CD8-positive, alpha-beta memory T cell (primary cell): Measurements from ENCODE around the gene CADPS. TPM values are rescaled to one million over a fixed set of nuclear protein-coding genes. Genes with fewer than 3 reads are reported as not detected.

Source experiments
- CTCF ChIA-PET: fragments of 350-600 bp; sonication (Branson Sonifier 250); formaldehyde crosslinking; loops from one replicate; lab custom pipeline; 2021; ENCODE audit warnings: antibody characterized with exemption; lab: Charles Lee
- POLR2A ChIA-PET: fragments of 350-600 bp; sonication (Branson Sonifier 250); formaldehyde crosslinking; loops from one replicate; lab custom pipeline; 2021; ENCODE audit warnings: antibody characterized with exemption; lab: Charles Lee
- DNase-seq, 5 donors: peaks; one replicate each; pipeline versions ENCODE4 v3.0.0 to v3.0.0-alpha.2; 2020 to 2022; ENCODE audit warnings: mixed read lengths in 1 of 5
- H3K27ac ChIP-seq: one replicate; pipeline ENCODE4 v1.7.0; 2013; ENCODE audit warnings: low read depth, mild to moderate bottlenecking, low read length, moderate library complexity
- H3K27me3 ChIP-seq: 2 replicates; pipeline ENCODE4 v1.7.0; 2013; ENCODE audit warnings: low read length, mild to moderate bottlenecking; ENCODE audit not compliant: insufficient read depth, poor library complexity, severe bottlenecking
- H3K36me3 ChIP-seq: 2 replicates; pipeline ENCODE4 v1.7.0; 2013; ENCODE audit warnings: mild to moderate bottlenecking, low read length, moderate library complexity; ENCODE audit not compliant: insufficient read depth
- H3K4me1 ChIP-seq: 2 replicates; pipeline ENCODE4 v1.7.0; 2013; ENCODE audit warnings: mild to moderate bottlenecking, low read length, moderate library complexity; ENCODE audit not compliant: insufficient read depth
- H3K4me3 ChIP-seq: 2 replicates; pipeline ENCODE4 v1.7.0; 2013; ENCODE audit warnings: mild to moderate bottlenecking, low read length
- H3K9me3 ChIP-seq: 2 replicates; pipeline ENCODE4 v1.7.0; 2013; ENCODE audit warnings: mild to moderate bottlenecking, low read length
- H3K27ac Mint-ChIP-seq, 8 donors: one replicate each; pipeline ENCODE4 v1.8.0; 2020 to 2021; ENCODE audit warnings: mixed read lengths in 8 of 8, mild to moderate bottlenecking in 6 of 8, inconsistent platforms in 3 of 8, moderate library complexity in 3 of 8
- H3K27me3 Mint-ChIP-seq, 2 donors: one replicate each; pipeline ENCODE4 v1.8.0; 2020 to 2021; ENCODE audit warnings: mixed read lengths in 2 of 2, mild to moderate bottlenecking in 1 of 2, moderate library complexity in 1 of 2
- H3K36me3 Mint-ChIP-seq, 3 donors: one replicate each; pipeline ENCODE4 v1.8.0; 2020 to 2021; ENCODE audit warnings: mixed read lengths in 3 of 3, inconsistent platforms in 1 of 3, mild to moderate bottlenecking in 1 of 3
- H3K4me1 Mint-ChIP-seq, 3 donors: one replicate each; pipeline ENCODE4 v1.8.0; 2020 to 2021; ENCODE audit warnings: mixed read lengths in 3 of 3, inconsistent platforms in 1 of 3, mild to moderate bottlenecking in 1 of 3
- H3K4me3 Mint-ChIP-seq, 7 donors: one replicate each; pipeline ENCODE4 v1.8.0; 2020 to 2021; ENCODE audit warnings: mixed read lengths in 7 of 7, mild to moderate bottlenecking in 6 of 7, moderate library complexity in 4 of 7, inconsistent platforms in 2 of 7
- H3K9me3 Mint-ChIP-seq, 5 donors: one replicate each; pipeline ENCODE4 v1.8.0; 2020 to 2022; ENCODE audit warnings: mixed read lengths in 5 of 5, mild to moderate bottlenecking in 3 of 5, moderate library complexity in 2 of 5, inconsistent platforms in 1 of 5
- polyA plus RNA-seq: library from polyadenylated mRNA; unstranded; fragments of 300-500 nt; fragmentation: Illumina TruSeq; gene quantifications from one replicate; pipeline ENCODE4 v1.2.3, GENCODE V29; 2021
- total RNA-seq, 2 experiments: library from RNA; stranded (reverse); gene quantifications; one replicate each; pipeline ENCODE4 v1.2.3, GENCODE V29; 2021

The CADPS gene
- total and polyA plus RNA-seq, 3 experiments from 2014 or later = not detected

DNA sequence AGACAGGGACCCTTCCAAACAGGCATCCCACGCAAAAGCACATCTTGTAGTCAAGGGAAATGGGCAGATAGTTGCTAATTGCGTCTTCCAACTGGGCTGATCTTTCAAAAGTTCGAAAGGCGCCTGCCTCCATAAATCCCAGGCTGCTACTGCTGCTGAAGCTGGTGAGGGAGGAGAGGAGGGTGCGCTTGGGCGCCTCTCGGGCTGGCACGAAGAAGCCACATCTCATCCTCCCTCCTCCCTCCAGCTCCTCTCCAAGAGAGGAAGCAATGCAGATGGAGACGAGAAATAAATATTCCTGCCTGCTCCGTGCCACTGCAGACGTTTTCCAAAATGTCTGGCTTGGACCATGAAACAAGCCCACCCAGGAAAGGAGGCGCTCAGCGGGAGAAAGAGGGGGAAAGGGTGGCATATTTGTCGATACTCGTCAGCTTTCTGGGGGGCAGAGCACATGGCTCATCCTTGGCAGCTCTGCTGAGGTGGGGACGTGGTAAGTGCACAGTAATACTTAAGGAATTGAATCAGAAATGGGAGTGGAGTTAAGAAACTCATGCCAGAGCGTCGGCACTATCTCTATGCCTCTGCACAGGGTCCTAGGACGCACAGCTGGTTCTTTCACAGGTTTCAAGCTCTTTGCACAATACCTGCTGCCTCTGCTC is 413.0 kb downstream of the CADPS start:
- H3K4me3 ChIP-seq = no peak overlapping the region
- no peak overlapping the region for H3K27ac Mint-ChIP-seq

DNA sequence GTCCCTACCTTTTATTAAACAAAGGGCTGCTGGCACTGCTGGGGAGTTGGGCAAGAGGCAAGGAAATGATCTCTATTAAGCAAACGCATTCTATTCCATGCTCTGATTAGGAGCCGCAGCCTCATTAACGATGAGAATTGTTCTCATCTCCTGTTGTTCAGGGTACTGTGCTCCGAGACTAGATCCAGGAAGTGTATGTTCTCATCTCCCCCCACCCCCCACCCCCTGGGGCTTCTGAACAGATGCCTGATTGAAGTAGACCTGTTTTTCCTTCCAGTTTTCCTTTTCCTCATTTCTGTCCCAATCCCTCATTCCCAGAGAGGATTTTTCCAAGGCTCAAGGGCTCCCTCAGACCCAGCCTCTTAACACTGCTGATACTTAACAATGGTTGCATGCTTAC is 420.3 kb downstream of the CADPS start:
- no peak overlapping the region for H3K4me3 ChIP-seq
- DNase-seq = no peak
- H3K36me3 ChIP-seq = no peaks in the 10 kb centered on the region
- no peak overlapping the region for H3K4me3 Mint-ChIP-seq
- H3K4me1 ChIP-seq = no peaks in the 10 kb centered on the region
- no peaks in the 10 kb centered on the region for H3K36me3 Mint-ChIP-seq
- H3K27me3 ChIP-seq = no peaks in the 10 kb centered on the region
- POLR2A ChIA-PET = no interaction called here
- peaks cover 0 to 2% of the 10 kb centered on the region in 2 donors for H3K27me3 Mint-ChIP-seq
- H3K27ac ChIP-seq = no peak overlapping the region
- H3K9me3 ChIP-seq = no peaks in the 10 kb centered on the region
- CTCF ChIA-PET = no interaction called here
- peaks cover 4 to 13% (median 4%) of the 10 kb centered on the region in 3 donors for H3K4me1 Mint-ChIP-seq
- H3K27ac Mint-ChIP-seq = no peak overlapping the region
- H3K9me3 Mint-ChIP-seq = no peaks in the 10 kb centered on the region

More for the DNA sequence above, 413.0 kb downstream of the CADPS start:
- Mint-ChIP-seq H3K9me3 (peaks cover 0 to 3% (median 0%) of the 10 kb centered on the region in 5 donors), H3K36me3 (no peaks in the 10 kb centered on the region), H3K27me3 (peaks cover 0 to 9% of the 10 kb centered on the region in 2 donors), H3K4me1 (no peaks in the 10 kb centered on the region), H3K4me3 (no peak overlapping the region)
- Histone ChIP-seq H3K27me3 (no peaks in the 10 kb centered on the region), H3K27ac (no peak overlapping the region), H3K36me3 (no peaks in the 10 kb centered on the region), H3K4me1 (no peaks in the 10 kb centered on the region), H3K9me3 (no peaks in the 10 kb centered on the region)
- DNase-seq = no peak
- ChIA-PET POLR2A (no interaction called here), CTCF (no interaction called here)

DNA sequence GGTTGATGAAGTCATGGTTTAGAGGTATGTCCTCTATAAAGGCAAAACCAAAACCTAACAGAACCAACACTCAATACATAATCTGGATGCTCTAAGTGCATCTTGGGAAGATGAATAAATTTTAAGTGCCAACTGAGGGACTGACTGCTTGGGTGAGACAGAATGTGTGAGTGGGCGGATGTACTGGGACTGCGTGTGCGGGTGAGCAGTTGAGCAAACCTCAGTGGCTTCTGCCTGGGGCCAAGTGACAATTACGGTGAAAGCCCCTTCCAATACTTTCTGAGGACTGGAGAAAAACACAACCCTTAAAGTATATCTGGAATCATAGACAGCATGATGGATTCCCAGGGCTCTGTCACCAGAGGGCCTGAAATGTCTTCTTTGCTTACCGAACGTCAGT is 421.8 kb downstream of the CADPS start:
- H3K27me3 Mint-ChIP-seq = peaks cover 0 to 2% of the 10 kb centered on the region in 2 donors
- Histone ChIP-seq H3K9me3 (no peaks in the 10 kb centered on the region), H3K27me3 (no peaks in the 10 kb centered on the region), H3K4me1 (no peaks in the 10 kb centered on the region), H3K36me3 (no peaks in the 10 kb centered on the region), H3K4me3 (no peak overlapping the region), H3K27ac (no peak overlapping the region)
- DNase-seq = no peak
- H3K27ac Mint-ChIP-seq = no peak overlapping the region
- H3K36me3 Mint-ChIP-seq = no peaks in the 10 kb centered on the region
- H3K9me3 Mint-ChIP-seq = no peaks in the 10 kb centered on the region
- ChIA-PET CTCF (no interaction called here), POLR2A (no interaction called here)
- no peak overlapping the region for H3K4me3 Mint-ChIP-seq
- peaks cover 4 to 13% (median 6%) of the 10 kb centered on the region in 3 donors for H3K4me1 Mint-ChIP-seq

DNA sequence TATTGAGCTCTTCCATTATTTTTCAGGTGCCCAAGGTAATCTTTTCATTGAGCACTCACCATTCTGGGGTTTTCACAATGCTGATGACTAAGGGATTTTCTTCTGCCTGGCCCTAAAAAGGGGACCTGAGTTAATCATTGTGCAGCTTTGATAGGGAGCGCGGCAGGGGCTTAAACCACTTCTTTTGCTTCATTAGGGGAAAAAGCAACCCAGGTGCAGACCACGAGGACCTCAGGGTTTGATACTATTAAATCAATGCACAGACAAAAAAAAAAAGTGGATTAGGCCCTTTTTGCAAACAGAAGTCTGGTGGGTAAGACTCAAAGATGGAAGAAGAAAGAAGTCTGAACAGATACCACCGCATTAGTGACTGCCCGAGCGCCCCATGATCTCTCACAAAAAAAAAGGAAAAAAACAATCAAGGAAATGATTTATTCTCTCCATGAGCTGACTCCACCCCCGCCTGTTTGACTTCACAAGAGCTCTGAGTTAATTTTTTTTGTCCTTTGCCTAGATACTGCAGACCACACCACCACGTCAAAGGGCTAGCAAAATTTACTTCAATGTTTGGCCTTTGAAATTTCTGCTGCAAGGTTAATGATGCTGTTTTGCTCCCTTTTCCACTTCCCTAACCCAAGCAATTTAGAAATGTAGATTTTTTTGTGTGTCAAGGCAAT is 423.9 kb downstream of the CADPS start:
- no peak overlapping the region for H3K27ac ChIP-seq
- no peaks in the 10 kb centered on the region for H3K9me3 ChIP-seq
- Mint-ChIP-seq H3K9me3 (no peaks in the 10 kb centered on the region), H3K27me3 (peaks cover 0 to 2% of the 10 kb centered on the region in 2 donors), H3K27ac (no peak overlapping the region), H3K36me3 (no peaks in the 10 kb centered on the region), H3K4me1 (peaks cover 6 to 24% (median 17%) of the 10 kb centered on the region in 3 donors), H3K4me3 (no peak overlapping the region)
- POLR2A ChIA-PET = no interaction called here
- CTCF ChIA-PET = no interaction called here
- peaks cover 8% of the 10 kb centered on the region for H3K4me1 ChIP-seq
- H3K36me3 ChIP-seq = no peaks in the 10 kb centered on the region
- H3K27me3 ChIP-seq = no peaks in the 10 kb centered on the region
- no peak overlapping the region for H3K4me3 ChIP-seq
- peak in 1 of 5 donors; percentile 29 for DNase-seq

DNA sequence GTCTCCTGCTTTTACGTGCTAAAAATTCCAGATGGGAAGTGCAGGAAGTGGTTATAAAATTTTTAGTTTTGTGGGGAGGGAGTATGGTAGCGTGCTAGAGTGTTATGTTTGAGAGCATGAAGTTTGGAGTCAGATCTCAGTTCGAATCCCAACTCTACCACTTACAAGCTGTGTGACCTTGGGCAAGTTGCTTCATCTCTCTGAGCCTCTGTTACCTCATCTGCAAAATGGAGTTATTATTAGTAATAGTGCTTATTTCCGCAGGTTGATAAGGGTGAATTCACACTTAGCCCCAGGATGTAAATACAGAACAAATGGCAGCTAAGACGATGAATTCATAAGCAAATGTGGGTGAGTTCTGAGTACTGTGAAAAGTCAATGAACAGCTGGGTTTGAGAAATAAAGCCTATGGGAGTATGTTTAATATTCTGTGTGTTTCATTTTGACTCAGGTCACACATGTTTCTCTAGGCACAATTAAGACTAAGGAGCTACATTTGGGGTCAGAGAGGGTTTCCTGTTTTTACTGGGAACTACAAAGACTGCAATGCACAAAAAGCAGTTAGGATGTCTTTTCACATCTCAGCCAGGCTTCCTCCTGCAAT is 428.8 kb downstream of the CADPS start:
- Histone ChIP-seq H3K36me3 (no peaks in the 10 kb centered on the region), H3K4me3 (no peak overlapping the region), H3K27me3 (no peaks in the 10 kb centered on the region), H3K27ac (no peak overlapping the region), H3K9me3 (no peaks in the 10 kb centered on the region), H3K4me1 (peaks cover 16% of the 10 kb centered on the region)
- Mint-ChIP-seq H3K4me3 (peak overlapping the region in 6 of 7 donors; percentile 2 to 71 (median 36)), H3K36me3 (no peaks in the 10 kb centered on the region), H3K9me3 (peaks cover 0 to 6% (median 0%) of the 10 kb centered on the region in 5 donors), H3K27me3 (no peaks in the 10 kb centered on the region), H3K27ac (peak overlapping the region in 2 of 8 donors; percentile 2 to 41), H3K4me1 (peaks cover 15 to 33% (median 26%) of the 10 kb centered on the region in 3 donors)
- ChIA-PET CTCF (no interaction called here), POLR2A (no interaction called here)
- DNase-seq = no peak

DNA sequence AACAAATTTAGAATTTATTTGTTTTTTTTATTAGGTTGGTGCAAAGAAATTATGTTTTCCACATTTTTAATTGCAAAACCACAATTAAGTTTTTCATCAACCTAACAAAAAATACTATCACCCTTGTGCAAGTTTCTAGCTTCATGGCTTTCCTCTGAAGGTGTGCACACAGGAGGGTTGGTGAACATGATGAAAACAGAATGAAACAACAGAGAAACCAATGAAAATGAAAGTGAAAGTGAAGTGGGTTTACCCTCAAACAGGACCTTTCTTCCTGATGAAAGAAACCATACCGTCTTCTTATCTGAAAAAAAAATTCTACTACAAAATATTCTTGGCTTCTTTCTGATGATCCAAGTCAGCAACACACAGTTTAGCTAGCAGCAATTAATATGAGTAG is 429.9 kb downstream of the CADPS start:
- H3K27ac Mint-ChIP-seq = peak overlapping the region in 3 of 8 donors; percentile 42 to 75 (median 50)
- ChIA-PET POLR2A (no interaction called here), CTCF (no interaction called here)
- H3K4me3 Mint-ChIP-seq = peak overlapping the region in 6 of 7 donors; percentile 23 to 71 (median 58)
- peaks cover 0 to 6% (median 0%) of the 10 kb centered on the region in 5 donors for H3K9me3 Mint-ChIP-seq
- Histone ChIP-seq H3K4me3 (peak overlapping the region; percentile 17), H3K27me3 (no peaks in the 10 kb centered on the region), H3K27ac (no peak overlapping the region), H3K36me3 (no peaks in the 10 kb centered on the region), H3K4me1 (peaks cover 16% of the 10 kb centered on the region), H3K9me3 (no peaks in the 10 kb centered on the region)
- peaks cover 0 to 1% of the 10 kb centered on the region in 2 donors for H3K27me3 Mint-ChIP-seq
- peaks cover 15 to 29% (median 23%) of the 10 kb centered on the region in 3 donors for H3K4me1 Mint-ChIP-seq
- no peaks in the 10 kb centered on the region for H3K36me3 Mint-ChIP-seq
- DNase-seq = peak in 1 of 5 donors; percentile 21

DNA sequence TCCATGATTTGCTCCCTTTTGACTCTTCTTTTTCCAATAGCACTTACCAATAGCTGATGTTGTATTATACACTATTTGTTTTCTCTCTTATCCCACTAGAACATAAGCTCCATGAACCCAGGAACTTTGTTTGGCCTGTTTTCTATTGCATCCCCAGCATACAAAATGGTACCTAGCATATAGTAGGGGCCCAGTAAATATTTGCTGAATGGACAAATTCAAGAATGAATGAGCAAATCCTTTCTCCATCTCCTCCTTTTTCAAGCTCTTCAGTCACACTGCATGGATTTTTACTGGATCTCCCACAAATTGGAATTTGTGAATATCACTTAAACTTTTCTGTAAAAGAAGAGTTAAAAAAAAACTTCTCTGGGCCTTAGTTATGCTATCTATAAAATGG is 435.2 kb downstream of the CADPS start:
- peaks cover 1 to 10% of the 10 kb centered on the region in 2 donors for H3K27me3 Mint-ChIP-seq
- DNase-seq = no peak
- H3K27ac Mint-ChIP-seq = no peak overlapping the region
- no peaks in the 10 kb centered on the region for H3K9me3 ChIP-seq
- no peaks in the 10 kb centered on the region for H3K36me3 ChIP-seq
- ChIA-PET POLR2A (no interaction called here), CTCF (no interaction called here)
- H3K36me3 Mint-ChIP-seq = no peaks in the 10 kb centered on the region
- H3K4me3 ChIP-seq = no peak overlapping the region
- no peaks in the 10 kb centered on the region for H3K4me1 ChIP-seq
- peaks cover 0 to 3% (median 2%) of the 10 kb centered on the region in 3 donors for H3K4me1 Mint-ChIP-seq
- no peaks in the 10 kb centered on the region for H3K27me3 ChIP-seq
- H3K9me3 Mint-ChIP-seq = peaks cover 0 to 6% (median 0%) of the 10 kb centered on the region in 5 donors
- H3K27ac ChIP-seq = no peak overlapping the region
- no peak overlapping the region for H3K4me3 Mint-ChIP-seq
